HG03039 (cell line): ENCODE measurements around the gene KRT28.
"Not testable (repeated sequence)": the region's sequence is repeated elsewhere in the genome, so short reads cannot be mapped to it uniquely, and the experiment has no call there.

ENCODE experiments used
- ATAC-seq: cut with Tn5 transposase; IDR thresholded peaks from one replicate; pipeline ENCODE4 v1.9.1; 2021; ENCODE audit warnings: mild to moderate bottlenecking, moderate library complexity; ENCODE audit not compliant: unreplicated experiment

KRT28 gene

GRCh38 chr17:40782450-40782849, 17.3 kb downstream of the KRT28 start, which contains the start of gene KRT27:
KRT27 (minus strand) TSS chr17:40782550; CDS start chr17:40782493, 57 bp downstream.
- no peak for ATAC-seq

GRCh38 chr17:40779181-40779909, 20.4 kb downstream of the KRT28 start:
- no peak for ATAC-seq

- ATAC-seq, result no peak
Measured at GRCh38 chr17:40778461-40778860, 21.3 kb downstream of the KRT28 start.

DNA sequence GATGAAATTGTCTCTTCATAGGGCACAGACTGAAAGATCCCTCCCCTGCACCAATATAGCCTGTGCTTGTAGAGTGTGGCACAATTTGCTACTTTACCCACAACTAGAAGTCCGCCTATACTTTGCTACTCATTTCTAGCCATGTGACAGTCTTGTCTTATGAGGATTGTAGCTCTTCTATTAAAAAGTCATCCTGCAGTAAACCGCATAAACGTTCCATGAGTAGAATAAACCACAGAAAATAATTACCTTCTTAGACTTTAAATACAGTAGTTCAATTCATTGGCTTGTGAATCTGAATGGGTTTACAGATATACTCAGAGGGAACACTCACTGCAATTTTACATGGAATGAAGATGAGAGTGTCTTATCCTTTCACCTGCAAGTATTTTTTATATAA, 21.8 kb downstream of the KRT28 start:
- no peak for ATAC-seq

DNA sequence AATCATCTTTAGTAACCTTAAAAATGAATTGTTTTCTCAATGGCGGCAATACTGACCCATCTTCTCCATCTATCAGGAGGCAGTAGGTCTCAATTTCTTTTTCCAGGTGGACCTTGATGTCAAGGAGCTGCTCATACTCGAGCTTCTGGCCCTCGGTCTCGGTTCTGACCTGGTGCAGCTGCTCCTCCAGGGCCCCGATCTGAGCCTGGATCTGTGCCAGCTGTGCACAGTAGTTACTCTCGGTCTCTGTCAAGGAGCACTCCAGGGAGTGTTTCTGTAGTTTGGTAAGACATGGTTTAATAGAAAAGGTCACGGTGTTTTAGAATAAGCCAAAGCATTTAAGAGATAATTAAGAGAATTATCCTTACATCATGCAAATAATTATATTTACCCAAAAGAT, 22.3 kb downstream of the KRT28 start:
- ATAC-seq, result no peak

DNA sequence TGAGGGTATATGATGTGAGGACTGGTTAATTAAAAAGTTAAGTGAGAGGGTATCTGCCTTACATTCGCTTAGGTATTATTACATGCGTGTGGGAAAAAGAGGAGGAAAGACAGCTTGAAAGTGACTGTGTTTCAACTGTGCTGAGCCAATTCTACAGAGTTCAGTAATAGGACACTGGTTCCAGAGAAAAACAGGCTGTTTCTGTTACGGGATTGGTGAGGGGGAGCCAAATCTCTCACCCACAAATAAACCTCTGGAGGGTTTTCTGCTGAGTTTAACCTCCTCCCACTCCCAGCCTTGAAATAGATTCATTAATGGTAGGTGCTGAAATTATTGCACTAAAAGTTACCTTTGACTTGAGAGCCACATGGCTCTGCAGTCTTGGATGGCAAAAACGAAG, 23.8 kb downstream of the KRT28 start:
- no peak for ATAC-seq

DNA sequence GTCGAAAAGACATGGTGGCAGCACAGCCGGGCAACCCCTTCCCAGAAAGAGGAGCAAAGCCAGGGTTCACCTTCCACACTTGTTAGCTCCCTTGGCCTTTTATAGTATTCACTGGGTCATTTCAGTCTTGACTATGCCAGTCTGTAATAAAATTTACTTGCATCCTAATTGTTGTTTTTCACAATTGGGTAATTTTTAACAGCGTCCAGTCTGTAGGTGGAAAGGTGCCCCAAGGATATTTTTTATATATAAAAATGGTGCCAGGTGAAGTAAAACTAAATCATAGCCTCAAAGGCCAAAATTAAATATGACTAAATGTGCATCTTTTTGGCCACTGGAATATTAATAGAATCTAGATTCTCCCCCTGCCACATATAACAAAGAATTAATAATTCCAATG, 27.7 kb downstream of the KRT28 start, which contains the start of gene KRT26:
Gene KRT26, minus strand, starts transcription at position 101 of the 400 bp plus-strand sequence. Its CDS starts 88 bp downstream, at position 13.
- ATAC-seq, result no peak

GRCh38 chr17:40765657-40766056, 34.1 kb downstream of the KRT28 start:
- ATAC-seq, result no peak

GRCh38 chr17:40763752-40764151, 36.0 kb downstream of the KRT28 start:
- no peak for ATAC-seq

DNA sequence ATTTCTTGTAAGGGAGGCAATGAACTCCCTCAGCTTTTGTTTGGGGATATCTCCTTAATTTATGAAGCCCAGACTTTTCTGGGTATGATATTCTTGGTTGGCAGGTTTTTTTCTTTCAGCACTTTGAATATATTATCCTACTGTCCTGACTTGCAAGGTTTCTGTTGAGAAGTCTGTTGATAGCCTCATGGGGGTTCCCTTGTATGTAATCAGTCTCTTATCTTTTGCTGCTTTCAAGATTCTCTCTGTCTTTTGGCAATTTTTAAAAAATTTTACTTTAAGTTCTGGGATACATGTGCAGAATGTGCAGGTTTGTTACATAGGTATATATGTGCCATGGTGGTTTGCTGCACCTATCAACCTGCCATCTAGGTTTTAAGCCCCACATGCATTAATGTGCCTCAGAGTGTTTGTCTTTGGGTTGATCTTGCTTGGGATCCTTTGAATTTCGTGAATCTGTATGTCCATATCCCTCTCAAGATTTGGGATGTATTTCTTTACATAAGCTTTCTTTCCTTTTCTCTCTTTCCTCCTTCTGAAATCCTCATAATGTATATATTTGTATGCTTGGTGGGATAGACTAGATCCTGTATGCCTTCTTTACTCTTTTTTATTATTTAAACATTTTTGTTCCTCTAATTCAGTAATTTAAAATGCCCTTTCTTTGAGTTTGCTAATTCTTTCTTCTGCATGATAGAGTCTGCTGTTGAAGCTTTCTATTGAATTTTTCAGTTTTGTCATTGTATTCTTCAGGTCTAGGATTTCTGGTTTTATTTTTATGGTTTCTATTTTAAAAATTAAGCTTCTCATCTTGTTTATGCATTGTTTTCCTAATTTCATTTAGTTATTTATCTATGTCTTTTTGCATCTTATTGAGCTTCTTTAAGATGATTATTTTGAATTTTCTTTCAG, 39.4 kb downstream of the KRT28 start:
- ATAC-seq, result no peak

- no peak for ATAC-seq
Measured at GRCh38 chr17:40755231-40755630, 44.5 kb downstream of the KRT28 start, which contains the start of gene KRT25. KRT25 (minus strand) TSS chr17:40755331; CDS start chr17:40755271, 60 bp downstream.

DNA sequence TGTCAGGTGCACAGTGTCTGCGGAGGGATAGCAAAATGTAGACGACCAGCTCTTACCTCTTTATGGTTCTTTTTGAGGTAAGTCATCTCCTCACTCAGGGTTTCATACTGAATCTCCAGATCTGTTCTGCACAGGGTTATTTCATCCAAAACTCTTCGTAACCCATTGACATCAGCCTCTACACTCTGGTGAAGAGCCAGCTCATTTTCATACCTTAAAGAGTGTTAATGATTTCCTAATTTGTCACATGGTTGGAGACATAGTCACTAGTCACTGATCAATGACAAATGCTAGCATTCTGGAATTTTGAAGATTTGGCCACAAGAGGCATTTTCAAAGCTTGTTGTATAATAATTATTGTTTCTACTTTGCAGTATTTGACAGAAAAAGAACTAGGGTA, 46.0 kb downstream of the KRT28 start:
- no peak for ATAC-seq

DNA sequence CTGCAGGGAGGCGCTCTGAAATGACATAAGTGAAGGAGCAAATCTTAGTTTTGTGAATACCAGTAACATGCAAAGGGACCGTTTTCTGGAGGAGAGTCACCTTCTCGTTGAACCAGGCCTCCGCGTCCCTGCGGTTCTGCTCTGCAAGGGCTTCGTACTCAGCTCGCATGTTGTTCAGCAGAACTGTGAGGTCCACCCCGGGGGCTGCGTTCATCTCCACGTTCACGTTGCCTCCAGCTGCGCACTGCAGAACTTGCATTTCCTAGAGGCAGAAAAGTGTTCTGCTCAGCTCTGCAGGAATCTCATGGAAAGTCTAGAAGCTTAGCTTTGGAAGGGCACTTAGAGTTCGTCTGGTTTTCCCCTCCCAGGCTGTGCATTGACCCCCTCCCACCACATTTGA, 48.7 kb downstream of the KRT28 start:
- no peak for ATAC-seq

DNA sequence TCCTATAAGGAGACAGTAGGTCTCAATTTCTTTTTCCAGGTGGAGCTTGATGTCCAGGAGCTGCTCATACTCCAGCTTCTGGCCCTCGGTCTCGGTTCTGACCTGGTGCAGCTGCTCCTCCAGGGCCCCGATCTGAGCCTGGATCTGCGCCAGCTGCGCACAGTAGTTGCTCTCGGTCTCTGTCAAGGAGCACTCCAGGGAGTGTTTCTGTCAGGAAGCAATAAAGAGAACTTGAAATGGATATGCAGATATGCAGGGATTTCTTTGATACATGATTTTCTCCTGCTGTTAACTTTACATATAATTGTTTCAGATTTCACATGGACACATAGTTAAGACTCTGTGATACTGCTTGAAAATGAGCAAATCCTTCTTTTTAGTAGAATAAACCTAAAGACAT, 49.4 kb downstream of the KRT28 start:
- ATAC-seq, result no peak

DNA sequence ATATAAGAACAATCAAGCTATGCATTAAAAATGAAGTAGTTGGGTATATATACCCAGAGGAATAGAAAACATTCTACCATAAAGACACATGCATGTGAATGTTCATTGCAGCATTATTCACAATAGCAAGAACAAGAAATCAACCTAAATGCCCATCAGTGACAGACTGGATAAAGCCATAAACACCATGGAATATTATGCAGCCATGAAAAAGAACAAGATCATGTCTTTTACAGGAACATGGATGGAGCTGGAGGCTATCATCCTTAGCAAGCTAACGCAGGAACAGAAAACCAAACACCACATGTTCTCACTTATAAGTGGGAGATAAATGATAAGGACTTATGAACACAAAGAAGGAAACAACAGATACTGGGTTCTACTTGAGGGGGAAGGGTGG, 51.1 kb downstream of the KRT28 start:
- not testable (repeated sequence) for ATAC-seq
